GM19372 (cell line): ENCODE measurements around the gene INPP4B.

Source experiments
- ATAC-seq: cut with Tn5 transposase; IDR thresholded peaks from one replicate; pipeline ENCODE4 v1.9.1; 2021; ENCODE audit warnings: mild to moderate bottlenecking, low read depth, moderate library complexity; ENCODE audit not compliant: unreplicated experiment

INPP4B gene

DNA sequence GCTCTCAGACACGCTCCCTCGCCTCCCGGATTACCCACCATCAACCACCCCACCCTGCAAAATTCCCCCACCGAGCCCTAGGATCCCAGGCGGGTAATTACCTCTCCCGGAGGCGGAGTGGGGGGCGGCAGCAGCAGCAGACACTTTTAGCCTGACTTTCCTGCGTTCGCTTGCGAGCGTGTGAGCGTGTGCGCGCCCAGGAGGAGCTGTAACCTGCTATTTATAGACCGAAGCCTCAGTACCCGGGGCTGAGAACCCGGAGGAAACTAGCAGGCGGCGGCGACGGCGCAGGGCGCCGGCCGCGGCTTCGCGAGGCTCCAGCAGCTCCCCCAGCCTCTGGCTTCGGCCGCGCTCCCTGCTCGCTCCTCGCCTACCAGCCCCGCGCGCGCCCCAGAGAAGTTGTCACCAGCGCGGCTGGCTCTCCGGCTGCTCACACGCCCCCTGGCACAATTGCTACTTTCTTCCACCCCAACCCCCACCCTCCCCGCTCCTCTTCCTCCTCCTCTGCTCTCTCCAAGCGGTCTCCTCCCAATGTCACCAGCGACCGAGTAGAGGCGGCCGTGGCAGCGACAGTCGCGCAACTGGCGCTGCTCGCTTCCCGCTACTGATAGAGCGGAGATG lies at the start of gene INPP4B:
Gene INPP4B (minus strand): TSS at position 194 of the 621 bp plus-strand sequence.
- peak; percentile 46 for ATAC-seq

- no peak for ATAC-seq
Measured at GRCh38 chr4:142893012-142893411, 46.9 kb upstream of the INPP4B start.

DNA sequence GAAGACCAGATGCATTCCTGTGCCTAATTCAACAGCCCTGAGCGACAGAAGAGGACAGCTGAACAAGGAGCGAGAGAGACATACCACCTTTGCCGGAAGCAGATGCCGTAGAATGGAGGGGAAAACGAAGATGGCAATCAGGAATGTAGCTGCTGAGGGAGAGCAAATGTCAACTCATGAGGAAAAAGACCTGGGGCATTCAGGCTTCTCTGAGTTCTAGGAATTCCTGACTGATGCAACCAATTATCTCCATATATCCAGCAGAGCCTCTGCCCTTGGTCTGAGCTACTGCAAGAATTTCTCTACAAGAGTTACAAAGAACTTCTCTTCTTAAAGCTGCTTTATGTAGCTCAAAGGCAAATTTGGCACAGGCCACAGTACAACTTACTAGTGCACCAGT lies 40.5 kb upstream of the INPP4B start:
- ATAC-seq: no peak

GRCh38 chr4:142883040-142883832 lies 37.1 kb upstream of the INPP4B start:
- ATAC-seq: no peak

- ATAC-seq: no peak
Measured at GRCh38 chr4:142882159-142882558, 36.1 kb upstream of the INPP4B start.

DNA sequence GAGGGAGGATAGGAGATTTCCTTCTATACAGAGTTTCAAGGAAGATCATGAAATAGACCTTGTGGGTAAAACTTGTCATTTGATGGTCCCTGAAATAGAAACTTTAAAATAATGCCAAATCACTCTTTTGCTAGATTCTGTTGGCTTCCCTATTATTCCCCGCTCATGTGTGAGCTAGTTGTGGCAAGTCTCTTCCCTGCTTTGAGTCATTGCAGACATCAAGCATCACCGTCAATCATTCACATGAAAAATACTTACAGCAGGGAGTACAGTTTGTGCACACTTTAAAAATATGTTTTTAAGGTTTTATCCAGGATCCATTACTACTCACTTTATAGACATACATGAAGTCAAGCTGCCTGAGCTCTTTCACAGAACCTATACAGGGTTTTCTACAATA lies 35.2 kb upstream of the INPP4B start:
- ATAC-seq: no peak

- no peak for ATAC-seq
Measured at GRCh38 chr4:142875117-142875516, 29.0 kb upstream of the INPP4B start.

- no peak for ATAC-seq
Measured at GRCh38 chr4:142874684-142875083, 28.6 kb upstream of the INPP4B start.

DNA sequence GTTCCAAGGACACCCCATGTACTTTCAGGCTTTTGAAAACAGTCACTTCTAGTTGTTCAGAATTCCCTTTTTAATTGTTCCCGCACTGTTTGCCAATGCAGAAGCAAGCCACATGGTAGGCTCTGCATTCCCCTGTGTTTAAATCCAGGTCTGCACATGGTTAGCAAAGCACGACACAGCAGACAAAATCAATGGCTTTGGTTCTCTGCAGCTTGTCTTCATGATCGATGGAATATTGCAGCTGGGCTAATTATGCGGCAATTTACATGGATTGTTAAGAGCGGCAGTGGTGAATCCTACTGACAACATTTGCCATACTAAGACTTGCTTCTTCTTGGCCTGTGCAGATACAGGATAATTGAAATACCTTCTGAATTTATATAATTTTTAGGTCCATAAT lies 20.6 kb upstream of the INPP4B start:
- ATAC-seq: no peak

DNA sequence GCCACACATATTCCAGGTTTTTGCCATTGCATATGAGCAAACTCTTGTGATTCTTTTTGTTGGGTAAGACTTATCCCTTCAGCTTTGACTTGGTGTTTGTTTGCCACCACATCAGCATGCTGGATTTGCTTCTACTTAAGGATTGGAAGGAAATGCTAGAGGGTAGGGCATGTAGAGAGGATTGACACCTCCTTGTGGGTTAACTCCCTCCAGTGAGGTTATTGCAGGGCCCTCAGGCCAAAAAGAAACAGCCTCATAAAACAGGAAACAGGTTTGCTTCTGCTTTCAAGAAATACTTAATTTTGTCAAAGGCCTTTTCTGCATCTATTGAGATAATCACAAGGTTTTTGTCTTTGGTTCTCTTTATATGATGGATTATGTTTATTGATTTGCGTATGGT lies 15.2 kb upstream of the INPP4B start:
- no peak for ATAC-seq

GRCh38 chr4:142858965-142859364 lies 12.9 kb upstream of the INPP4B start:
- ATAC-seq: no peak

DNA sequence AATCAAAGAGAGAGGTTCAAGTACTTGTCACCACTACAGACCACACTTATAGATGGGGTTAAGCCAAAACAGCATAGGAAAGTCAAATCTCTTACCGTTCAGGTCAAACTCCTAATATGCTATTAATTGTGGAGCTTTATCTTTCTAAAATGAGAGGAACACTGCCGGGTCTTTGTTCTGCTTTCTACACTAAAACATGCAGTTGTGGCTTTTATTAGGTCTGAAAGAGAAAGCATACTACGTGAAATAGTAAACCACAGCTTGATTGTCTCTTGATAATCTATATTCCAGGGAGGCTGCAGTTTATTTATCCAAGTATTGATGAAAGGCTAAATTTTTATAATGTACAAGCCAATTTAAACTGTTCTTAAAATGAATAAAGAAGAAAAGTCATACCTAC lies 12.3 kb upstream of the INPP4B start:
- no peak for ATAC-seq

DNA sequence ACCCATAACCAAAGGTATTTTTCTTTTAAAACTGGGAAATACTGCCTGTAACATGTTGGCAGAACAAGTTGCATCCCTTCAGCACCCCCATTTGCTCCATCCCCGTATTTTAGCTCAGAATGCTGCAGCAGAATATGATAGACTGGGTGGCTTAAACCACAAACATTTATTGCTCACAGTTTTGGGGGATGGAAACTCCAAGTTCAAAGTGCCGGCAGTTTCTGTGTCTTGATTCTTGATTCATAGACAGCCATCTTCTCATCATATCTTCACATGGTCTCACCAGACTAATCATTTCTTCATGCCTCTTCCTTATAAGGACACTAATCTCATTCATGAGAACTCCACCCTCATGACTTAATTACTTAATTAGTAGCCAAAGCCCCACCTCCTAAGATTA lies 10.5 kb upstream of the INPP4B start:
- no peak for ATAC-seq

DNA sequence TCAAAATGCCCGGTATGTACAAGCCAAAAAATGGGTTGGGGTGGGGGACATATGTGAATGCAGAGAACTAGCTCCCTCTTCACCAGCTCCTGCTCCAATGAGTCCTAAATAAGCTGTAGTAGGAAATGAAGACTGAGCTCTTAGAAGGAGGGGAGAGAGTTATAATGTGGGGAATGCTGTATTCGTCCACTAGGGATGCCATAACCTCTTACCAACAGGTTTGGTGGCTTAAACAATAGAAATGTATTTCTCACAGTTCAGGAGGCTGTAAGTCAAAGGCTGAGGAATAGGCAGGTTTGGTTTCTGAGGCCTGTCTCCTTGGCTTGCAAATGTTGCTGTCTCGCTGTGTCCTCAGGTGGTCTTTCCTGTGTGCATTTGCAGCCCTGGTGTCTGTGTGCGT lies 4.4 kb upstream of the INPP4B start:
- ATAC-seq: no peak

DNA sequence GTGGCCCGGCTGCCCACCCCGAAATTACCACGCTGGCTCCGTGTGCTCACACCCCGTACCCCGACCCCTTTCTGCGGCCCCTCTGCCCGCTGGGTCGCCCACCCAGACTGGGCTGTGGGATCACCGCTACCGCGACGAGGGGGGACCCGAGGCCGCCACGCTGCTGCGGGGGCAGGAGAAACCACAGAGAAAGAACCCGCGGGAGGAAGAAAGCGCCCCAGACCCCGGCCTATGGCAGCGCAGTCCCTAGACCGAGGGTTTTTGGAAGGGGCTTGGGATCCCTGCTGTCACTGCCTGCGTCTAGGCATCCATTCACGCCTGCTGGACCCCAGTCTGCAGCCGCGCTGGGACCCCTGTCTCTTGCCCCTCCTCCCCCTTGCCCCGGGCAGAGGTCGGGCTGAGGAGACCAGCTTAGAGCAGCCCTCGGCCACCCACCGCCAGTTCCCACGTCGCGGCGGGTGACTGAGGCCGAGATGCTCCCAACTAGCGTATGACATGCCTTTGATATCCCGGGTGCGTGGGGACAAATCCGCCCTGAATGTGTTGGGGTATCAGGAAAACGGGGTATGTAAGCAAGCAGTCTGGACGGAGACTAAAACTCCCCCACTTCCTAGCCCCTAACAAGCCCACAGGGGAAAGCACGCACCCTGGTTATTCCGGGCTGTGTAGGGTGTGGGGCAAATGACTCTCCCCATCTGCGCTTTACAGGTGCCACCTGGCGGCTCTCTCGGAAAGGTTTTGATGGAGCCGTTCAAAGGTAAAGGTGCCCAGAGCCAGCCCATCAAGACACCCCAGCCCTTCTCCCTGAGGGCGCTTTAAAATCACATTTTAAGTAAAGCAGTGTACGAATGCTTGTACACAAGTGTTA lies 862 bp upstream of the INPP4B start:
- ATAC-seq: peak; percentile 63

GRCh38 chr4:142845293-142846107 lies 601 bp downstream of the INPP4B start:
- ATAC-seq: peak; percentile 1

DNA sequence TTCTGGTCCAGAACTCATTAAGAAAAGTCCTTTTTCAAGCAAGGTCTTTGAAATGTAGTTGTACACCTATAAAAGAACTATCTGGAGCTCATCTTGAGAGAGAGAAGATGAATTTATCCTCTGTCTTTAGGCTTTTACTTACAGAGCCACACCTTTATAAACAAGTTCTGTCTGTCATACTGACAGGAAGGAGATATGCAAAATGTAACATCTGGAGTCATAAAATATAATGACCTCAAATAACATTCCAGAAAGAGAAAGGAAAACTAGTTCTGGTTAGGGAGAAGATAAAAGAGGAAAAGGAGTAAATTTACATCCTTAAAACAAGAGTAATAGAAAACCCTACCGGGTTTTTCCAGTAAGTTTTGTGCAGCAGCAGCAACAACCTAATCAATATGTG lies 1.3 kb downstream of the INPP4B start:
- no peak for ATAC-seq

DNA sequence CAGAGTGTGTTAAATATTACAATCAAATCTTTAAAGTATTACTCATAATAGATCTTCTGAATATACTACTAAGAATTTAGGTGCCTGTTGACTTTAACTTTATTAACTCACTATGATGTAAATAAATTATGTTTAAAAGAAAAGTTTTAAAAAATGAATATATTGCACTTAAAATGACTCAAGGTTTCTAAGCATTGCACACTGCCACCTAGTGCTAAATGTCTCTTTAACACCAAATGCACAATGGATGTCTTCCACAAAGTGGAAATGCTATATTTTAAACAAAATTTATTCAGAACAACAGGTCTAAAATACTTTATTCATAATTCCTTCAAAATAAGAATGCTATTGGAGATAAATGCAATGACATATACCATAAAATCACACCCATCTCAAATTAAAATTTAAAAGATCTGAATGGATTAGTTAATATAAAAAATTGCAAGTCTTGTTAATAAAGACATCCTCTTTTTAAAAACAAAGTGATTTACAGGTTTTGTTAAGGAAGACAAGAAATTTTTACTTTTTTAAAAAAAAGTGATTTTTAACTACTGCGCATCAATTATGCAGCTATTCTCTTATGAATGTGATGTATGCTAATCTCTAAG lies 5.5 kb downstream of the INPP4B start:
- ATAC-seq: no peak

DNA sequence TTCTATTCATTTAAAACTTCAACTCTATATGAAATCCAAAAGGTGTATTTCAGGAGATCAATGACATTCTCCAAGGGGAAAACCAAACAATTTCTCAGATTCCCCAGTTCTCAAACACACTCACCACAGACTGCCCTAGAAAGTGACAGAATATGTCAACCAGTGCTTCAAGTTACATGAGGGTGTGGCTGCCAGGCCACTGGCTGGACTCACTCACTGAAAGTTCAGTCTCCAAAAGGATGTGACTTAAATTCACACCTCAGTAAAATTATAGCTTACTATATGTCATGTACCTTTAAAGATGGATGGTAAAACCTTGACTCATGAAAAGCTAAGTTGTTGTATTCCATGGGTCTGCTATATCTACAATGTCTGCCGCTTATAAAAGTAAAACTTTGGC lies 7.3 kb downstream of the INPP4B start:
- no peak for ATAC-seq

- no peak for ATAC-seq
Measured at GRCh38 chr4:142832022-142832421, 14.1 kb downstream of the INPP4B start.
